CD8-positive, alpha-beta memory T cell (primary cell): ENCODE measurements around the gene DMGDH. TPM values are rescaled to one million over a fixed set of nuclear protein-coding genes. Genes with fewer than 3 reads are reported as not detected.

Experiments used
- CTCF ChIA-PET: fragments of 350-600 bp; sonication (Branson Sonifier 250); formaldehyde crosslinking; loops from one replicate; lab custom pipeline; 2021; ENCODE audit warnings: antibody characterized with exemption; lab: Charles Lee
- POLR2A ChIA-PET: fragments of 350-600 bp; sonication (Branson Sonifier 250); formaldehyde crosslinking; loops from one replicate; lab custom pipeline; 2021; ENCODE audit warnings: antibody characterized with exemption; lab: Charles Lee
- DNase-seq, 5 donors: peaks; one replicate each; pipeline versions ENCODE4 v3.0.0 to v3.0.0-alpha.2; 2020 to 2022; ENCODE audit warnings: mixed read lengths in 1 of 5
- H3K27ac ChIP-seq: one replicate; pipeline ENCODE4 v1.7.0; 2013; ENCODE audit warnings: low read depth, mild to moderate bottlenecking, low read length, moderate library complexity
- H3K27me3 ChIP-seq: 2 replicates; pipeline ENCODE4 v1.7.0; 2013; ENCODE audit warnings: low read length, mild to moderate bottlenecking; ENCODE audit not compliant: insufficient read depth, poor library complexity, severe bottlenecking
- H3K36me3 ChIP-seq: 2 replicates; pipeline ENCODE4 v1.7.0; 2013; ENCODE audit warnings: mild to moderate bottlenecking, low read length, moderate library complexity; ENCODE audit not compliant: insufficient read depth
- H3K4me1 ChIP-seq: 2 replicates; pipeline ENCODE4 v1.7.0; 2013; ENCODE audit warnings: mild to moderate bottlenecking, low read length, moderate library complexity; ENCODE audit not compliant: insufficient read depth
- H3K4me3 ChIP-seq: 2 replicates; pipeline ENCODE4 v1.7.0; 2013; ENCODE audit warnings: mild to moderate bottlenecking, low read length
- H3K9me3 ChIP-seq: 2 replicates; pipeline ENCODE4 v1.7.0; 2013; ENCODE audit warnings: mild to moderate bottlenecking, low read length
- H3K27ac Mint-ChIP-seq, 8 donors: one replicate each; pipeline ENCODE4 v1.8.0; 2020 to 2021; ENCODE audit warnings: mixed read lengths in 8 of 8, mild to moderate bottlenecking in 6 of 8, inconsistent platforms in 3 of 8, moderate library complexity in 3 of 8
- H3K27me3 Mint-ChIP-seq, 2 donors: one replicate each; pipeline ENCODE4 v1.8.0; 2020 to 2021; ENCODE audit warnings: mixed read lengths in 2 of 2, mild to moderate bottlenecking in 1 of 2, moderate library complexity in 1 of 2
- H3K36me3 Mint-ChIP-seq, 3 donors: one replicate each; pipeline ENCODE4 v1.8.0; 2020 to 2021; ENCODE audit warnings: mixed read lengths in 3 of 3, inconsistent platforms in 1 of 3, mild to moderate bottlenecking in 1 of 3
- H3K4me1 Mint-ChIP-seq, 3 donors: one replicate each; pipeline ENCODE4 v1.8.0; 2020 to 2021; ENCODE audit warnings: mixed read lengths in 3 of 3, inconsistent platforms in 1 of 3, mild to moderate bottlenecking in 1 of 3
- H3K4me3 Mint-ChIP-seq, 7 donors: one replicate each; pipeline ENCODE4 v1.8.0; 2020 to 2021; ENCODE audit warnings: mixed read lengths in 7 of 7, mild to moderate bottlenecking in 6 of 7, moderate library complexity in 4 of 7, inconsistent platforms in 2 of 7
- H3K9me3 Mint-ChIP-seq, 5 donors: one replicate each; pipeline ENCODE4 v1.8.0; 2020 to 2022; ENCODE audit warnings: mixed read lengths in 5 of 5, mild to moderate bottlenecking in 3 of 5, moderate library complexity in 2 of 5, inconsistent platforms in 1 of 5
- polyA plus RNA-seq: library from polyadenylated mRNA; unstranded; fragments of 300-500 nt; fragmentation: Illumina TruSeq; gene quantifications from one replicate; pipeline ENCODE4 v1.2.3, GENCODE V29; 2021
- total RNA-seq, 2 experiments: library from RNA; stranded (reverse); gene quantifications; one replicate each; pipeline ENCODE4 v1.2.3, GENCODE V29; 2021

The DMGDH gene
- total and polyA plus RNA-seq, 3 experiments from 2014 or later = not detected

GRCh38 chr5:79005936-79006631 is 63.4 kb downstream of the DMGDH start:
- Mint-ChIP-seq H3K9me3 (no peaks in the 10 kb centered on the region), H3K27me3 (peaks cover 13 to 46% of the 10 kb centered on the region in 2 donors), H3K27ac (no peak overlapping the region), H3K4me3 (no peak overlapping the region), H3K4me1 (no peaks in the 10 kb centered on the region), H3K36me3 (no peaks in the 10 kb centered on the region)
- no peaks in the 10 kb centered on the region for H3K36me3 ChIP-seq
- DNase-seq = no peak
- H3K4me1 ChIP-seq = no peaks in the 10 kb centered on the region
- H3K27me3 ChIP-seq = no peaks in the 10 kb centered on the region
- POLR2A ChIA-PET = no interaction called here
- H3K4me3 ChIP-seq = no peak overlapping the region
- CTCF ChIA-PET = interaction anchor here (1.5 kb wide), 1 partner anchor 19 kb away, joined by 3 read pairs; no protein-coding TSS in a partner anchor
- H3K27ac ChIP-seq = no peak overlapping the region
- no peaks in the 10 kb centered on the region for H3K9me3 ChIP-seq

GRCh38 chr5:79005151-79005550 is 64.3 kb downstream of the DMGDH start:
- no peaks in the 10 kb centered on the region for H3K4me1 ChIP-seq
- ChIA-PET CTCF (no interaction called here), POLR2A (no interaction called here)
- no peaks in the 10 kb centered on the region for H3K36me3 Mint-ChIP-seq
- H3K27ac Mint-ChIP-seq = no peak overlapping the region
- no peak for DNase-seq
- H3K27me3 ChIP-seq = no peaks in the 10 kb centered on the region
- no peaks in the 10 kb centered on the region for H3K36me3 ChIP-seq
- no peaks in the 10 kb centered on the region for H3K4me1 Mint-ChIP-seq
- H3K4me3 ChIP-seq = no peak overlapping the region
- peaks cover 13 to 53% of the 10 kb centered on the region in 2 donors for H3K27me3 Mint-ChIP-seq
- H3K9me3 Mint-ChIP-seq = no peaks in the 10 kb centered on the region
- no peak overlapping the region for H3K4me3 Mint-ChIP-seq
- no peaks in the 10 kb centered on the region for H3K9me3 ChIP-seq
- no peak overlapping the region for H3K27ac ChIP-seq

GRCh38 chr5:79002374-79002773 is 67.1 kb downstream of the DMGDH start:
- ChIA-PET CTCF (interaction anchor here (1.3 kb wide), 1 partner anchor 9 kb away, joined by 3 read pairs; no protein-coding TSS in a partner anchor), POLR2A (no interaction called here)
- Histone ChIP-seq H3K36me3 (no peaks in the 10 kb centered on the region), H3K27me3 (no peaks in the 10 kb centered on the region), H3K9me3 (no peaks in the 10 kb centered on the region), H3K4me3 (no peak overlapping the region), H3K4me1 (no peaks in the 10 kb centered on the region), H3K27ac (no peak overlapping the region)
- H3K9me3 Mint-ChIP-seq = no peaks in the 10 kb centered on the region
- no peak overlapping the region for H3K4me3 Mint-ChIP-seq
- no peak overlapping the region for H3K27ac Mint-ChIP-seq
- no peaks in the 10 kb centered on the region for H3K4me1 Mint-ChIP-seq
- no peak for DNase-seq
- H3K36me3 Mint-ChIP-seq = no peaks in the 10 kb centered on the region
- H3K27me3 Mint-ChIP-seq = peaks cover 11 to 60% of the 10 kb centered on the region in 2 donors

- Histone ChIP-seq H3K27ac (no peak overlapping the region), H3K27me3 (no peaks in the 10 kb centered on the region), H3K9me3 (no peaks in the 10 kb centered on the region), H3K4me3 (no peak overlapping the region), H3K36me3 (no peaks in the 10 kb centered on the region), H3K4me1 (no peaks in the 10 kb centered on the region)
- DNase-seq = no peak
- Mint-ChIP-seq H3K9me3 (no peaks in the 10 kb centered on the region), H3K27me3 (peaks cover 11 to 56% of the 10 kb centered on the region in 2 donors), H3K4me1 (no peaks in the 10 kb centered on the region), H3K4me3 (no peak overlapping the region), H3K36me3 (no peaks in the 10 kb centered on the region), H3K27ac (no peak overlapping the region)
- ChIA-PET CTCF (interaction anchor here (1.3 kb wide), 2 partner anchors 10 to 23 kb away, joined by 3 read pairs; no protein-coding TSS in a partner anchor), POLR2A (no interaction called here)
These were observed 68.0 kb downstream of the DMGDH start for GRCh38 chr5:79001471-79001870.

GRCh38 chr5:78997090-78997489 is 72.4 kb downstream of the DMGDH start:
- DNase-seq = no peak
- CTCF ChIA-PET = interaction anchor here (1.4 kb wide), 1 partner anchor 12 kb away, joined by 4 read pairs; the partner anchor contains the start of gene ARSB
- no peak overlapping the region for H3K27ac Mint-ChIP-seq

GRCh38 chr5:78995521-78996007 is 73.9 kb downstream of the DMGDH start:
- Histone ChIP-seq H3K27ac (no peak overlapping the region), H3K4me1 (peaks cover 8% of the 10 kb centered on the region), H3K27me3 (no peaks in the 10 kb centered on the region), H3K36me3 (no peaks in the 10 kb centered on the region), H3K9me3 (no peaks in the 10 kb centered on the region), H3K4me3 (no peak overlapping the region)
- H3K9me3 Mint-ChIP-seq = no peaks in the 10 kb centered on the region
- H3K36me3 Mint-ChIP-seq = no peaks in the 10 kb centered on the region
- H3K4me1 Mint-ChIP-seq = peaks cover 3 to 6% (median 5%) of the 10 kb centered on the region in 3 donors
- no peak for DNase-seq
- H3K27ac Mint-ChIP-seq = no peak overlapping the region
- ChIA-PET POLR2A (no interaction called here), CTCF (interaction anchor here (1.0 kb wide), 1 partner anchor 25 kb away, joined by 3 read pairs; no protein-coding TSS in a partner anchor)
- H3K27me3 Mint-ChIP-seq = peaks cover 0 to 13% of the 10 kb centered on the region in 2 donors
- H3K4me3 Mint-ChIP-seq = no peak overlapping the region

More at GRCh38 chr5:78997090-78997489, 72.4 kb downstream of the DMGDH start:
- Mint-ChIP-seq H3K4me3 (no peak overlapping the region), H3K27me3 (peaks cover 2 to 26% of the 10 kb centered on the region in 2 donors), H3K4me1 (peaks cover 3 to 6% (median 5%) of the 10 kb centered on the region in 3 donors), H3K36me3 (no peaks in the 10 kb centered on the region), H3K9me3 (no peaks in the 10 kb centered on the region)
- Histone ChIP-seq H3K36me3 (no peaks in the 10 kb centered on the region), H3K27ac (no peak overlapping the region), H3K4me1 (peaks cover 8% of the 10 kb centered on the region), H3K9me3 (no peaks in the 10 kb centered on the region), H3K4me3 (no peak overlapping the region), H3K27me3 (no peaks in the 10 kb centered on the region)
- POLR2A ChIA-PET = no interaction called here

GRCh38 chr5:78993165-78993564 is 76.3 kb downstream of the DMGDH start:
- Mint-ChIP-seq H3K4me1 (peaks cover 3 to 6% (median 5%) of the 10 kb centered on the region in 3 donors), H3K4me3 (no peak overlapping the region), H3K9me3 (no peaks in the 10 kb centered on the region), H3K27me3 (peaks cover 0 to 4% of the 10 kb centered on the region in 2 donors), H3K27ac (no peak overlapping the region), H3K36me3 (no peaks in the 10 kb centered on the region)
- Histone ChIP-seq H3K27me3 (no peaks in the 10 kb centered on the region), H3K4me1 (peaks cover 8% of the 10 kb centered on the region), H3K27ac (no peak overlapping the region), H3K4me3 (no peak overlapping the region), H3K9me3 (no peaks in the 10 kb centered on the region), H3K36me3 (no peaks in the 10 kb centered on the region)
- DNase-seq = peak in 1 of 5 donors; percentile 26
- POLR2A ChIA-PET = no interaction called here
- CTCF ChIA-PET = no interaction called here

GRCh38 chr5:78992146-78992545 is 77.3 kb downstream of the DMGDH start:
- DNase-seq = no peak
- Mint-ChIP-seq H3K4me3 (no peak overlapping the region), H3K36me3 (no peaks in the 10 kb centered on the region), H3K27me3 (no peaks in the 10 kb centered on the region), H3K4me1 (peaks cover 3 to 6% (median 5%) of the 10 kb centered on the region in 3 donors), H3K27ac (no peak overlapping the region), H3K9me3 (no peaks in the 10 kb centered on the region)
- Histone ChIP-seq H3K27ac (no peak overlapping the region), H3K4me3 (no peak overlapping the region), H3K36me3 (no peaks in the 10 kb centered on the region), H3K27me3 (no peaks in the 10 kb centered on the region), H3K9me3 (no peaks in the 10 kb centered on the region), H3K4me1 (peaks cover 8% of the 10 kb centered on the region)
- ChIA-PET CTCF (interaction anchor here (1.4 kb wide), 1 partner anchor 11 kb away, joined by 3 read pairs; no protein-coding TSS in a partner anchor), POLR2A (no interaction called here)
